H9 (cell line): ENCODE results near the gene PCDHGB1. TPM values are rescaled to one million over a fixed set of nuclear protein-coding genes. Genes with fewer than 3 reads are reported as not detected.

Source experiments
- DNase-seq: peaks from one replicate; pipeline ENCODE4 v3.0.0-alpha.2; 2017
- H2AFZ ChIP-seq: one replicate; pipeline ENCODE4 v1.6.1; 2013; ENCODE audit warnings: mild to moderate bottlenecking, low read length, control low read depth, moderate library complexity
- H2AK5ac ChIP-seq: 2 replicates; pipeline ENCODE4 v1.6.1; 2013; ENCODE audit warnings: low read length, control low read depth, mixed read lengths; ENCODE audit not compliant: insufficient read length
- H2BK120ac ChIP-seq: one replicate; pipeline ENCODE4 v1.6.1; 2013; ENCODE audit warnings: low read depth, mild to moderate bottlenecking, low read length, control low read depth, inconsistent platforms; ENCODE audit not compliant: poor library complexity, severe bottlenecking
- H2BK12ac ChIP-seq: 2 replicates; pipeline ENCODE4 v1.6.1; 2013; ENCODE audit warnings: low read length, control low read depth, mixed read lengths, low read depth; ENCODE audit not compliant: insufficient read length
- H2BK15ac ChIP-seq: 2 replicates; pipeline ENCODE4 v1.6.1; 2013; ENCODE audit warnings: low read depth, low read length, control low read depth
- H2BK20ac ChIP-seq: one replicate; pipeline ENCODE4 v1.6.1; 2013; ENCODE audit warnings: low read depth, mild to moderate bottlenecking, low read length, control low read depth, inconsistent platforms; ENCODE audit not compliant: poor library complexity, severe bottlenecking
- H2BK5ac ChIP-seq: 2 replicates; pipeline ENCODE4 v1.6.1; 2013; ENCODE audit warnings: low read length, control low read depth, mixed read lengths; ENCODE audit not compliant: insufficient read length
- H3K14ac ChIP-seq: 2 replicates; pipeline ENCODE4 v1.6.1; 2013; ENCODE audit warnings: low read length, control low read depth; ENCODE audit not compliant: insufficient read depth
- H3K18ac ChIP-seq: 2 replicates; pipeline ENCODE4 v1.6.1; 2013; ENCODE audit warnings: low read depth, mild to moderate bottlenecking, mixed read lengths, low read length, control low read depth; ENCODE audit not compliant: insufficient read length
- H3K23ac ChIP-seq: 2 replicates; pipeline ENCODE4 v1.6.1; 2013; ENCODE audit warnings: low read length, control low read depth, mixed read lengths, low read depth; ENCODE audit not compliant: insufficient read length
- H3K23me2 ChIP-seq: 2 replicates; pipeline ENCODE4 v1.6.1; 2013; ENCODE audit warnings: low read depth, mild to moderate bottlenecking, mixed read lengths, low read length, control low read depth; ENCODE audit not compliant: insufficient read length, poor library complexity, severe bottlenecking
- H3K27ac ChIP-seq: 2 replicates; pipeline ENCODE4 v1.5.1; 2013; ENCODE audit warnings: low read length, control low read depth, mixed read lengths, low read depth; ENCODE audit not compliant: insufficient read length
- H3K27me3 ChIP-seq: 2 replicates; pipeline ENCODE4 v1.6.1; 2013; ENCODE audit warnings: low read length, control low read depth, inconsistent platforms; ENCODE audit not compliant: insufficient read depth
- H3K4ac ChIP-seq: 2 replicates; pipeline ENCODE4 v1.6.1; 2013; ENCODE audit warnings: low read depth, mild to moderate bottlenecking, control low read depth, inconsistent platforms, low read length, moderate library complexity
- H3K4me1 ChIP-seq: 2 replicates; pipeline ENCODE4 v1.6.1; 2013; ENCODE audit warnings: low read length, control low read depth, inconsistent platforms; ENCODE audit not compliant: insufficient read depth
- H3K4me2 ChIP-seq: 2 replicates; pipeline ENCODE4 v1.6.1; 2013; ENCODE audit warnings: low read length, control low read depth, mixed read lengths; ENCODE audit not compliant: insufficient read length, insufficient read depth
- H3K56ac ChIP-seq: 2 replicates; pipeline ENCODE4 v1.6.1; 2013; ENCODE audit warnings: low read depth, mild to moderate bottlenecking, mixed read lengths, low read length, control low read depth; ENCODE audit not compliant: insufficient read length
- H3K79me1 ChIP-seq: 2 replicates; pipeline ENCODE4 v1.6.1; 2013; ENCODE audit warnings: low read depth, mild to moderate bottlenecking, moderate library complexity, low read length, control low read depth, inconsistent platforms; ENCODE audit not compliant: insufficient read depth, poor library complexity, severe bottlenecking
- H3K79me2 ChIP-seq: 2 replicates; pipeline ENCODE4 v1.6.1; 2013; ENCODE audit warnings: low read length, control low read depth, inconsistent platforms; ENCODE audit not compliant: insufficient read depth
- H3K9ac ChIP-seq: 2 replicates; pipeline ENCODE4 v1.6.1; 2013; ENCODE audit warnings: low read length, control low read depth, mixed read lengths; ENCODE audit not compliant: insufficient read length; ENCODE audit errors: extremely low read depth
- H3K9me3 ChIP-seq: one replicate; pipeline ENCODE4 v1.6.1; 2013; ENCODE audit warnings: low read depth, low read length, inconsistent platforms; ENCODE audit not compliant: control insufficient read depth
- H3T11ph ChIP-seq: one replicate; pipeline ENCODE4 v1.6.1; 2013; ENCODE audit warnings: mild to moderate bottlenecking, low read length, control low read depth, inconsistent platforms
- H4K20me1 ChIP-seq: one replicate; pipeline ENCODE4 v1.6.1; 2013; ENCODE audit not compliant: control insufficient read depth, insufficient read length, insufficient read depth
- H4K5ac ChIP-seq: 2 replicates; pipeline ENCODE4 v1.6.1; 2013; ENCODE audit warnings: low read depth, mild to moderate bottlenecking, mixed read lengths, low read length, control low read depth; ENCODE audit not compliant: insufficient read length
- H4K8ac ChIP-seq: replicated peaks from 2 replicates; pipeline ENCODE4 v1.6.1; 2013; ENCODE audit warnings: low read length, control low read depth, mixed read lengths, low read depth; ENCODE audit not compliant: insufficient read length
- H4K91ac ChIP-seq: 2 replicates; pipeline ENCODE4 v1.6.1; 2013; ENCODE audit warnings: low read depth, mild to moderate bottlenecking, moderate library complexity, mixed read lengths, low read length, control low read depth; ENCODE audit not compliant: insufficient read length
- H3K27ac Mint-ChIP-seq, 3 experiments: 2 replicates in 2 of 3; 3 replicates in 1 of 3; pipeline ENCODE4 v1.8.0; 2020 to 2021; ENCODE audit warnings: mixed read lengths in 3 of 3, mild to moderate bottlenecking in 1 of 3, moderate library complexity in 1 of 3
- H3K27me3 Mint-ChIP-seq: 2 replicates; pipeline ENCODE4 v1.8.0; 2021; ENCODE audit warnings: low read depth, mild to moderate bottlenecking, moderate library complexity, mixed read lengths
- H3K36me3 Mint-ChIP-seq, 3 experiments: 2 replicates in 2 of 3; 3 replicates in 1 of 3; pipeline ENCODE4 v1.8.0; 2020 to 2021; ENCODE audit warnings: low read depth in 3 of 3, mixed read lengths in 3 of 3; ENCODE audit not compliant: insufficient read depth in 1 of 3
- H3K4me1 Mint-ChIP-seq, 2 experiments: 2 replicates each; pipeline ENCODE4 v1.8.0; 2020; ENCODE audit warnings: mixed read lengths in 2 of 2
- H3K4me3 Mint-ChIP-seq, 2 experiments: 2 replicates in 1 of 2; 3 replicates in 1 of 2; pipeline ENCODE4 v1.8.0; 2020 to 2021; ENCODE audit warnings: mild to moderate bottlenecking in 2 of 2, mixed read lengths in 2 of 2, moderate library complexity in 1 of 2
- H3K9me3 Mint-ChIP-seq, 2 experiments: 2 replicates in 1 of 2; 3 replicates in 1 of 2; pipeline ENCODE4 v1.8.0; 2020; ENCODE audit warnings: mild to moderate bottlenecking in 2 of 2, mixed read lengths in 2 of 2, moderate library complexity in 1 of 2
- CTCF ChIP-seq: fragments of 200-600 bp; sonication (generic); conservative IDR thresholded peaks from 3 replicates; pipeline ENCODE4 v1.8.0; 2021; ENCODE audit warnings: antibody characterized with exemption, mild to moderate bottlenecking
- WGBS: extraction: QIAGEN DNeasy Blood & Tissue Kit; methylation state at CpG from one replicate; pipeline ENCODE4 v1.1.7; 2013; ENCODE audit warnings: missing lambda C conversion rate, low lambda C conversion rate, mixed read lengths; ENCODE audit not compliant: insufficient read length; ENCODE audit errors: extremely low coverage; 5-methylcytosine and 5-hydroxymethylcytosine counted together
- total RNA-seq: library from RNA; stranded (reverse); gene quantifications from 2 replicates; pipeline ENCODE4 v1.2.1, GENCODE V29; 2021

The PCDHGB1 gene
- total RNA-seq, 1 experiment from 2014 or later: 5.0 TPM

DNA sequence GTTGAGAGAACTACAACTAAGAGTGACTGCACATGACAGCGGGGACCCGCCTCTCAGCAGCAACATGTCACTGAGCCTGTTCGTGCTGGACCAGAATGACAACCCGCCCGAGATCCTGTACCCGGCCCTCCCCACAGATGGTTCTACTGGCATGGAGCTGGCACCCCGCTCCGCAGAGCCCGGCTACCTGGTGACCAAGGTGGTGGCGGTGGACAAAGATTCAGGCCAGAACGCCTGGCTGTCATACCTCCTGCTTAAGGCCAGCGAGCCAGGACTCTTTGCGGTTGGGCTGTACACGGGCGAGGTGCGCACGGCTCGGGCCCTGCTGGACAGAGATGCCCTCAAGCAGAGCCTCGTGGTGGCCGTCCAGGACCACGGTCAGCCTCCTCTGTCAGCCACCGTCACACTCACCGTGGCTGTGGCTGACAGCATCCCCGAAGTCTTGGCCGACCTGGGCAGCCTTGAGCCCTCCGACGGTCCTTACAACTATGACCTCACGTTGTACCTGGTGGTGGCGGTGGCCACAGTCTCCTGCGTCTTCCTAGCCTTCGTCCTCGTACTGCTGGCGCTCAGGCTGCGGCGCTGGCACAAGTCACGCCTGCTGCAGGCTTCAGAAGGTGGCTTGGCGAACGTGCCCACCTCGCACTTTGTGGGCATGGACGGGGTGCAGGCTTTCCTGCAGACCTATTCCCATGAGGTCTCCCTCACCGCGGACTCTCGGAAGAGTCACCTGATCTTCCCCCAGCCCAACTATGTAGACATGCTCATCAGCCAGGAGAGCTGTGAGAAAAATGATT lies 34.8 kb downstream of the PCDHGB1 start:
- Histone ChIP-seq H4K20me1 (no peaks in the 10 kb centered on the region), H3K4ac (no peak overlapping the region), H3K27ac (no peak overlapping the region), H3T11ph (no peak overlapping the region), H3K9me3 (peaks cover 38% of the 10 kb centered on the region), H3K79me2 (no peaks in the 10 kb centered on the region), H2BK12ac (no peak overlapping the region), H2AK5ac (no peak overlapping the region), H3K27me3 (no peaks in the 10 kb centered on the region), H3K4me1 (0 out of 2 replicates have a peak, but pooled peaks cover 2% of the 10 kb centered on the region), H3K23ac (no peak overlapping the region), H3K4me2 (no peak overlapping the region), H4K8ac (no peak overlapping the region), H2BK15ac (no peak overlapping the region), H4K5ac (no peak overlapping the region), H3K9ac (no peak overlapping the region), H4K91ac (no peak overlapping the region), H3K79me1 (no peaks in the 10 kb centered on the region), H3K14ac (no peak overlapping the region), H2AFZ (no peak overlapping the region), H3K56ac (no peak overlapping the region), H3K23me2 (no peaks in the 10 kb centered on the region), H2BK5ac (no peak overlapping the region), H2BK120ac (no peak overlapping the region), H3K18ac (no peak overlapping the region), H2BK20ac (no peak overlapping the region)
- TF ChIP-seq CTCF: no peak
- Mint-ChIP-seq H3K4me3 (no peak overlapping the region), H3K9me3 (peaks cover 71 to 76% of the 10 kb centered on the region in 2 experiments), H3K36me3 (peaks cover 16 to 51% (median 34%) of the 10 kb centered on the region in 3 experiments), H3K27me3 (peaks cover 12% of the 10 kb centered on the region; the same call in 1 of the 2 replicates), H3K4me1 (no peaks in the 10 kb centered on the region), H3K27ac (no peak overlapping the region)
- WGBS: no CpG with 5 or more reads among the region's 43 CpGs
- no peak for DNase-seq
